OCI-LY1 (cell line): ENCODE measurements around the gene NDUFV3.

ENCODE experiments used
- EZH2 ChIP-seq: fragments of 200-600 bp; sonication (generic), shearing (Covaris generic); IDR thresholded peaks from 2 replicates; pipeline ENCODE4 v1.8.0; 2017; ENCODE audit warnings: borderline replicate concordance, mixed run types, mild to moderate bottlenecking, antibody characterized with exemption, low read length, moderate library complexity, mixed read lengths
- TF ChIP-seq, protein P1 (sequence below): fragments of 200-600 bp; sonication (generic), shearing (Covaris generic); IDR thresholded peaks from 2 replicates; pipeline ENCODE4 v1.5.1; 2017; ENCODE audit warnings: mild to moderate bottlenecking, antibody characterized with exemption, low read length, moderate library complexity, mixed read lengths

DNA sequence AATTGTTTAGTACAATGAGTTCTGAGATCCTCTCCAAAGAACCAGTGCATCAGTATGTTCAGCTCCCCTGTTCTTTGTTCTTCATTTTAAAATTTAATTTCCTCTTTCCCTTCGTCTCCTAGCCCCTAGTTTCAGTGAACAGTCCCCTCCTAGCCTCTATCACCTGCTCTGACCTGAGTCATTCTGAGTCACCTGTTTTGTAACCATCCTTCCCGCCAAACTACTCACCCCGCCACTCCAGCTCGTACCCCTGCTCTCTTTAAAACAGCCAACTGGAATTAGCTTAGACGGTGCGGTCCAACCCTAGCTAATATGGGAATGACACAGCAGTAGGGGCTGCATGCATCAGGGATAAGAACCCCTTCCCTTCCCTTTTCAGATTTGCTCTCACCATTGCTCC lies 49.1 kb downstream of the NDUFV3 start:
- TF ChIP-seq, protein P1, sequence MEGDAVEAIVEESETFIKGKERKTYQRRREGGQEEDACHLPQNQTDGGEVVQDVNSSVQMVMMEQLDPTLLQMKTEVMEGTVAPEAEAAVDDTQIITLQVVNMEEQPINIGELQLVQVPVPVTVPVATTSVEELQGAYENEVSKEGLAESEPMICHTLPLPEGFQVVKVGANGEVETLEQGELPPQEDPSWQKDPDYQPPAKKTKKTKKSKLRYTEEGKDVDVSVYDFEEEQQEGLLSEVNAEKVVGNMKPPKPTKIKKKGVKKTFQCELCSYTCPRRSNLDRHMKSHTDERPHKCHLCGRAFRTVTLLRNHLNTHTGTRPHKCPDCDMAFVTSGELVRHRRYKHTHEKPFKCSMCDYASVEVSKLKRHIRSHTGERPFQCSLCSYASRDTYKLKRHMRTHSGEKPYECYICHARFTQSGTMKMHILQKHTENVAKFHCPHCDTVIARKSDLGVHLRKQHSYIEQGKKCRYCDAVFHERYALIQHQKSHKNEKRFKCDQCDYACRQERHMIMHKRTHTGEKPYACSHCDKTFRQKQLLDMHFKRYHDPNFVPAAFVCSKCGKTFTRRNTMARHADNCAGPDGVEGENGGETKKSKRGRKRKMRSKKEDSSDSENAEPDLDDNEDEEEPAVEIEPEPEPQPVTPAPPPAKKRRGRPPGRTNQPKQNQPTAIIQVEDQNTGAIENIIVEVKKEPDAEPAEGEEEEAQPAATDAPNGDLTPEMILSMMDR = no peak
- no peak for TF ChIP-seq EZH2
